K562 (cell line): ENCODE results near the gene CDCP1. TPM values are rescaled to one million over a fixed set of nuclear protein-coding genes. Genes with fewer than 3 reads are reported as not detected.

Source experiments
- DPF2 ChIP-seq: fragments of 450-650 bp; IDR thresholded peaks from 2 replicates; pipeline ENCODE4 v1.6.1; 2016
- ETV5 ChIP-seq: sonication (generic); formaldehyde crosslinking; IDR thresholded peaks from 2 replicates; pipeline ENCODE4 v1.4.0; 2020; ENCODE audit warnings: low read depth, mild to moderate bottlenecking, missing genetic modification reagents
- FOS ChIP-seq: IDR thresholded peaks from 3 replicates; pipeline ENCODE4 v1.6.1; 2011; ENCODE audit not compliant: insufficient read length; ENCODE audit errors: extremely low read depth
- GABPB1 ChIP-seq: sonication (generic); formaldehyde crosslinking; IDR thresholded peaks from 2 replicates; pipeline ENCODE4 v1.8.0; 2022; ENCODE audit warnings: mild to moderate bottlenecking, missing genetic modification reagents
- HDAC3 ChIP-seq: fragments of 450-650 bp; IDR thresholded peaks from 2 replicates; pipeline ENCODE4 v1.6.1; 2018; ENCODE audit warnings: borderline replicate concordance, mild to moderate bottlenecking, moderate library complexity; ENCODE audit not compliant: partially characterized antibody
- JUN ChIP-seq, 2 experiments: sonication (generic) in 1 of 2; formaldehyde crosslinking in 1 of 2; IDR thresholded peaks; 2 replicates each; pipeline versions ENCODE4 v1.6.1 to v1.8.0; 2012 to 2022; ENCODE audit warnings: borderline replicate concordance in 2 of 2, mild to moderate bottlenecking in 2 of 2, improper control_type of control experiment in 1 of 2, low read depth in 1 of 2, low read length in 1 of 2, missing genetic modification reagents in 1 of 2
- KLF13 ChIP-seq: fragments of 450-650 bp; IDR thresholded peaks from 2 replicates; pipeline ENCODE4 v1.6.1; 2016; ENCODE audit warnings: missing genetic modification characterization, low read depth, mild to moderate bottlenecking, missing compliant biosample characterization, moderate library complexity, borderline replicate concordance
- LCOR ChIP-seq: sonication (generic); formaldehyde crosslinking; IDR thresholded peaks from 2 replicates; pipeline ENCODE4 v1.8.0; 2022; ENCODE audit warnings: mild to moderate bottlenecking, missing genetic modification reagents
- NFXL1 ChIP-seq: fragments of 450-650 bp; formaldehyde crosslinking; IDR thresholded peaks from 2 replicates; pipeline ENCODE4 v1.4.0; 2021; ENCODE audit warnings: mild to moderate bottlenecking
- NONO ChIP-seq, 2 experiments: fragments of 200-400 bp in 1 of 2; fragments of 450-650 bp in 1 of 2; formaldehyde crosslinking in 1 of 2; IDR thresholded peaks; 2 replicates each; pipeline ENCODE4 v1.6.1; 2017; ENCODE audit warnings: low read depth in 2 of 2, mild to moderate bottlenecking in 2 of 2, moderate library complexity in 2 of 2, low read length in 1 of 2
- NR2C2 ChIP-seq, 2 experiments: fragments of 200-800 bp in 1 of 2; sonication (Bioruptor generic) in 1 of 2; sonication (generic) in 1 of 2; formaldehyde crosslinking in 1 of 2; IDR thresholded peaks; 2 replicates each; pipeline versions ENCODE4 v1.6.1 to v1.8.0; 2016 to 2022; ENCODE audit warnings: mild to moderate bottlenecking in 1 of 2, missing compliant biosample characterization in 1 of 2, missing genetic modification characterization in 1 of 2, missing genetic modification reagents in 1 of 2
- SIRT6 ChIP-seq: IDR thresholded peaks from one replicate; pipeline ENCODE4 v1.6.1; 2012; ENCODE audit warnings: low read depth, mild to moderate bottlenecking, control low read depth, inconsistent platforms, low read length, moderate library complexity
- ZKSCAN8 ChIP-seq: fragments of 200-800 bp; sonication (Bioruptor generic); IDR thresholded peaks from 2 replicates; pipeline ENCODE4 v1.6.1; 2016; ENCODE audit warnings: missing genetic modification characterization, missing compliant biosample characterization
- ZNF121 ChIP-seq: sonication (generic); formaldehyde crosslinking; conservative IDR thresholded peaks from 2 replicates; pipeline ENCODE4 v1.8.0; 2022; ENCODE audit warnings: missing genetic modification reagents
- ZNF124 ChIP-seq: sonication (generic); formaldehyde crosslinking; IDR thresholded peaks from 2 replicates; pipeline ENCODE4 v1.8.1; 2022; ENCODE audit warnings: missing genetic modification reagents
- ZNF23 ChIP-seq: fragments of 250-450 bp; sonication (Bioruptor Pico); IDR thresholded peaks from 2 replicates; pipeline ENCODE4 v1.4.0; 2020; ENCODE audit warnings: mild to moderate bottlenecking
- polyA plus RNA-seq, 8 experiments: library from polyadenylated mRNA; depleted of rRNA in 4 of 8; stranded (reverse) in 5 of 8; unstranded in 3 of 8; fragments of >200 nt; fragmentation: Nextera tagmentation in 2 of 8; fragmentation: Illumina TruSeq in 1 of 8; extraction: Ambion mirVana in 2 of 8; extraction: Trizol in 1 of 8; gene quantifications; 2 replicates each; pipeline versions ENCODE4 v1.2.1 to v1.2.3, GENCODE V29; 2011 to 2014; ENCODE audit warnings: inconsistent platforms in 1 of 8, missing spikeins in 1 of 8
- total RNA-seq, 7 experiments: library from RNA; depleted of rRNA in 6 of 7; stranded (reverse); fragments of >200 nt in 6 of 7; fragmentation: Illumina TruSeq in 2 of 7; extraction: Trizol in 2 of 7; gene quantifications; 2 replicates each; pipeline versions ENCODE4 v1.2.1 to v1.2.3, GENCODE V29; 2011 to 2021; ENCODE audit warnings: low replicate concordance in 1 of 7
- TF ChIP-seq, protein P1 (sequence below): fragments of 250-450 bp; sonication (Bioruptor Pico); IDR thresholded peaks from 2 replicates; pipeline ENCODE4 v1.6.1; 2021; ENCODE audit warnings: mild to moderate bottlenecking
- TF ChIP-seq, protein P2 (sequence below), 3 experiments: IDR thresholded peaks in 2 of 3; conservative IDR thresholded peaks in 1 of 3; 2 replicates each; pipeline ENCODE4 v1.5.1; 2011 to 2012; ENCODE audit warnings: low read length in 3 of 3, mild to moderate bottlenecking in 3 of 3, control low read depth in 2 of 3, improper control_type of control experiment in 1 of 3, inconsistent platforms in 1 of 3, low read depth in 1 of 3, mixed read lengths in 1 of 3, moderate library complexity in 1 of 3; ENCODE audit not compliant: insufficient read depth in 2 of 3
- TF ChIP-seq, protein P3 (sequence below): fragments of 250-450 bp; sonication (Bioruptor Pico); IDR thresholded peaks from 2 replicates; pipeline ENCODE4 v1.8.0; 2022; ENCODE audit warnings: inconsistent platforms
- TF ChIP-seq, protein P4 (sequence below), 2 experiments: fragments of 250-450 bp in 1 of 2; fragments of 450-650 bp in 1 of 2; sonication (Bioruptor Pico) in 1 of 2; IDR thresholded peaks; 2 replicates each; pipeline versions ENCODE4 v1.6.1 to v1.8.0; 2016 to 2021; ENCODE audit warnings: mild to moderate bottlenecking in 2 of 2, moderate library complexity in 2 of 2, missing compliant biosample characterization in 1 of 2, missing genetic modification characterization in 1 of 2

CDCP1 gene
- total and polyA plus RNA-seq, 9 of the 15 experiments (the other 6 are each of a cell fraction or from before 2014, with no cell fraction given), result 3.9 to 16.4 (median 5.2) TPM

DNA sequence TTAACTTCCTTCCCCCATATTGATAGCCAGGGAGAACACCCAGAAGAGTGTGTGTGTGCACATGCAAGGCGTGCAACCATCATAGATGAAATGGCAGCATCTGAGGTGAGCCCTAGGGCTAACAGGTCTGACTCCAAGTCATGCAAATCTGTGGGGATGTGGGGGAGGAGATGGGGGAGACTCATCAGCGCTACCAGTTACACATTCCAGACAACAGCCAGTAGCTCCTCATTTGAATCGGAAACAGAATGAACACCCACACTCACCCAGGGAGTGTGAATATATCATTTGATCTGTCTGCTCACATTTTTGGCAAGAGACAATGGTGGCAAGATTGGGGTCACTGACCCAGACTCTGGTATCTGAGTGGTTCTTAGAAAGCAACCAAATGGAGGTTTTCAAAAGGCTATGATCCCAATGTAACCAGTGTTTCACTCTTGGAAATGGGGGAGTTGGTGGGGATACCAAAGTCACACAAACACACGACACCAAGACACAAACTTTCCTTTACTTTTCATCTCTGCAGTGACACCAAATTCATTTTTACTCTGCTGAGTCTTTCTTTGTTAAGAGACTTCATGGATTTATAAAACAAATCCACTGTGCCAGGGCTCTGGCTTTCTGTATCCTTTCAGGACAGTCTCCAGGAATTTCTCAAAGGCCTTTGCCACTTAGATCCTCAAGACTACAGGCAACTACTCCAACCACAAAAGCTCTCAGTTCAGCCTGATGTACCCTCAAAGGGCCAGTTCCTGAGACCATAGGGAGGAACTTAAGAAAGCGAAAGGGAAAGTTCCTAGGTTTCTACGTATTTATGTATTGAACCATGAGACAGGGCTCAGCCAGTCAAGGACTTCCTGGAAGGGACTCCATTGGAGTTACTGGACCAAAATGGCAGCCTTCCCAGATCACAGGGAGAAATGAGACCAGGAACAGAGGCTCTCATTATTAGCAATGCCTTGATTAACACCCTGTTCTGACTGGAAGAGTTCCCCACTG is 2.2 kb downstream of the CDCP1 start (continued):
- no peak for TF ChIP-seq SIRT6
- no peak for TF ChIP-seq NFXL1 (CRISPR knock-in tag)
- TF ChIP-seq, protein P1, sequence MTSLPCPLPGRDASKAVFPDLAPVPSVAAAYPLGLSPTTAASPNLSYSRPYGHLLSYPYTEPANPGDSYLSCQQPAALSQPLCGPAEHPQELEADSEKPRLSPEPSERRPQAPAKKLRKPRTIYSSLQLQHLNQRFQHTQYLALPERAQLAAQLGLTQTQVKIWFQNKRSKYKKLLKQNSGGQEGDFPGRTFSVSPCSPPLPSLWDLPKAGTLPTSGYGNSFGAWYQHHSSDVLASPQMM, result no peak
- TF ChIP-seq NONO (IDR thresholded peaks at IDR 0.05; ENCODE audit: low read depth in 2 of 2, low read length in 1 of 2), result no peak
- TF ChIP-seq GABPB1 (CRISPR knock-in tag), result no peak
- TF ChIP-seq FOS, result no peak
- no peak for TF ChIP-seq ZNF121 (CRISPR knock-in tag)
- TF ChIP-seq ZNF23, result no peak
- no peak for TF ChIP-seq KLF13 (tag)
- TF ChIP-seq, protein P2, sequence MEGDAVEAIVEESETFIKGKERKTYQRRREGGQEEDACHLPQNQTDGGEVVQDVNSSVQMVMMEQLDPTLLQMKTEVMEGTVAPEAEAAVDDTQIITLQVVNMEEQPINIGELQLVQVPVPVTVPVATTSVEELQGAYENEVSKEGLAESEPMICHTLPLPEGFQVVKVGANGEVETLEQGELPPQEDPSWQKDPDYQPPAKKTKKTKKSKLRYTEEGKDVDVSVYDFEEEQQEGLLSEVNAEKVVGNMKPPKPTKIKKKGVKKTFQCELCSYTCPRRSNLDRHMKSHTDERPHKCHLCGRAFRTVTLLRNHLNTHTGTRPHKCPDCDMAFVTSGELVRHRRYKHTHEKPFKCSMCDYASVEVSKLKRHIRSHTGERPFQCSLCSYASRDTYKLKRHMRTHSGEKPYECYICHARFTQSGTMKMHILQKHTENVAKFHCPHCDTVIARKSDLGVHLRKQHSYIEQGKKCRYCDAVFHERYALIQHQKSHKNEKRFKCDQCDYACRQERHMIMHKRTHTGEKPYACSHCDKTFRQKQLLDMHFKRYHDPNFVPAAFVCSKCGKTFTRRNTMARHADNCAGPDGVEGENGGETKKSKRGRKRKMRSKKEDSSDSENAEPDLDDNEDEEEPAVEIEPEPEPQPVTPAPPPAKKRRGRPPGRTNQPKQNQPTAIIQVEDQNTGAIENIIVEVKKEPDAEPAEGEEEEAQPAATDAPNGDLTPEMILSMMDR (IDR thresholded peaks at IDR 0.05 in 2 of 3, conservative IDR thresholded peaks at IDR 0.05 in 1 of 3; ENCODE audit: insufficient read depth in 2 of 3, low read depth in 1 of 3, low read length in 3 of 3), result no peak
- TF ChIP-seq ZKSCAN8, result no peak
- TF ChIP-seq, protein P3, sequence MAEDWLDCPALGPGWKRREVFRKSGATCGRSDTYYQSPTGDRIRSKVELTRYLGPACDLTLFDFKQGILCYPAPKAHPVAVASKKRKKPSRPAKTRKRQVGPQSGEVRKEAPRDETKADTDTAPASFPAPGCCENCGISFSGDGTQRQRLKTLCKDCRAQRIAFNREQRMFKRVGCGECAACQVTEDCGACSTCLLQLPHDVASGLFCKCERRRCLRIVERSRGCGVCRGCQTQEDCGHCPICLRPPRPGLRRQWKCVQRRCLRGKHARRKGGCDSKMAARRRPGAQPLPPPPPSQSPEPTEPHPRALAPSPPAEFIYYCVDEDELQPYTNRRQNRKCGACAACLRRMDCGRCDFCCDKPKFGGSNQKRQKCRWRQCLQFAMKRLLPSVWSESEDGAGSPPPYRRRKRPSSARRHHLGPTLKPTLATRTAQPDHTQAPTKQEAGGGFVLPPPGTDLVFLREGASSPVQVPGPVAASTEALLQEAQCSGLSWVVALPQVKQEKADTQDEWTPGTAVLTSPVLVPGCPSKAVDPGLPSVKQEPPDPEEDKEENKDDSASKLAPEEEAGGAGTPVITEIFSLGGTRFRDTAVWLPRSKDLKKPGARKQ (CRISPR knock-in tag), result no peak
- TF ChIP-seq HDAC3, result peak; percentile 26
- TF ChIP-seq JUN (IDR thresholded peaks at IDR 0.05; ENCODE audit: borderline replicate concordance, low read depth, low read length), result peak; percentile 21; the same call in 1 of the 2 replicates
- no peak for TF ChIP-seq JUN (CRISPR knock-in tag; IDR thresholded peaks at IDR 0.05; ENCODE audit: borderline replicate concordance)
- no peak for TF ChIP-seq LCOR (CRISPR knock-in tag)
- no peak for TF ChIP-seq NR2C2 (CRISPR knock-in tag; IDR thresholded peaks at IDR 0.05)
- peak; percentile 54; the same call in 1 of the 2 replicates for TF ChIP-seq NR2C2 (tag; IDR thresholded peaks at IDR 0.05)
- TF ChIP-seq ZNF124 (CRISPR knock-in tag), result no peak
- peak; percentile 52; the same call in 1 of the 2 replicates for TF ChIP-seq DPF2
- TF ChIP-seq ETV5 (CRISPR knock-in tag), result no peak
- TF ChIP-seq, protein P4, sequence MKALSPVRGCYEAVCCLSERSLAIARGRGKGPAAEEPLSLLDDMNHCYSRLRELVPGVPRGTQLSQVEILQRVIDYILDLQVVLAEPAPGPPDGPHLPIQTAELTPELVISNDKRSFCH (CRISPR knock-in tag; IDR thresholded peaks at IDR 0.05), result no peak
- TF ChIP-seq, protein P4 (tag; IDR thresholded peaks at IDR 0.05), result no peak
